ENCODE results near the gene KRTAP13-3.

Gene KRTAP13-3

GRCh38 chr21:30395731-30396130, 30.0 kb downstream of the KRTAP13-3 start, which contains the start of gene KRTAP13-1:
KRTAP13-1 (plus strand) TSS chr21:30396031; CDS start chr21:30396087, 56 bp downstream.
- no peak within 1 kb of the TSS for H3K4me3 Mint-ChIP-seq
- no peaks in the 10 kb centered on the region for H3K36me3 Mint-ChIP-seq (ENCODE audit: low read depth)
- no peaks in the 10 kb centered on the region for H3K4me1 Mint-ChIP-seq (ENCODE audit: low read depth)
- peaks cover 4% of the 10 kb centered on the region for H3K27me3 Mint-ChIP-seq
- no peak within 1 kb of the TSS for H3K27ac Mint-ChIP-seq
- no peaks in the 10 kb centered on the region for H3K9me3 Mint-ChIP-seq

- peaks cover 4% of the 10 kb centered on the region for H3K9me3 Mint-ChIP-seq
- H3K36me3 Mint-ChIP-seq (ENCODE audit: low read depth), result no peaks in the 10 kb centered on the region
- no peaks in the 10 kb centered on the region for H3K27me3 Mint-ChIP-seq
- no peak overlapping the region for H3K27ac Mint-ChIP-seq
- H3K4me1 Mint-ChIP-seq (ENCODE audit: low read depth), result no peaks in the 10 kb centered on the region
- H3K4me3 Mint-ChIP-seq, result no peak overlapping the region
These were observed 34.2 kb downstream of the KRTAP13-3 start for GRCh38 chr21:30391492-30392025.

DNA sequence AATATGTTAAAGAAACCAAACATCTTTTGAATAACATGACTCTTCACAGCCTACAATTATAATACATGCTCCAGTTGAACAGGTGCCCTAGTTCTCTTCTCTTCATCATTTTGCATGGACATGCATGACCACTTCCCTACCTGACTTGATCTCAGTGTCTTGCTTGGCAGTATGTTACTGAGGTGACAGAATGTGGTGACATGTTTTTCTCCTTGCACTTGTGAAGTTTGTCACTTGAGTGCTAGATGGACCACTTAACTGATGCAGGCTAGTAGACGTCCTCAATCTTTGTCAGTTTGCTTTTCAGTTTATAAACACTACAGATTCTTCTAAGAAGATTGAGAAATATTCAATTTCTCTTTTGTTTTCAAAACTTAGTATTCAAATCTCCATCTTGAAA, 43.5 kb downstream of the KRTAP13-3 start:
- no peak overlapping the region for H3K27ac Mint-ChIP-seq
- no peak overlapping the region for H3K4me3 Mint-ChIP-seq
- no peaks in the 10 kb centered on the region for H3K4me1 Mint-ChIP-seq (ENCODE audit: low read depth)
- H3K27me3 Mint-ChIP-seq, result peaks cover 3% of the 10 kb centered on the region
- H3K9me3 Mint-ChIP-seq, result no peaks in the 10 kb centered on the region
- H3K36me3 Mint-ChIP-seq (ENCODE audit: low read depth), result no peaks in the 10 kb centered on the region
